Femur (tissue), 1 donor: Measurements from ENCODE around the gene CCDC160.
A peak's percentile ranks its signal among the peaks of the same experiment; 100 is the strongest.
"Not testable (repeated sequence)": the region's sequence is repeated elsewhere in the genome, so short reads cannot be mapped to it uniquely, and the experiment has no call there.

Experiments
- DNase-seq: peaks from one replicate; pipeline ENCODE4 v3.0.0-alpha.2; 2017

The CCDC160 gene

GRCh38 chrX:134236626-134237614 is at the start of gene CCDC160:
TSS of gene CCDC160 (plus strand) at chrX:134237182. CDS start at chrX:134244801, 7,619 bp downstream.
- DNase-seq: peak; percentile 61

- no peak for DNase-seq
Measured at GRCh38 chrX:134191281-134191680, 45.7 kb upstream of the CCDC160 start.

GRCh38 chrX:134194915-134195314 is 42.1 kb upstream of the CCDC160 start:
- no peak for DNase-seq

GRCh38 chrX:134202561-134202960 is 34.4 kb upstream of the CCDC160 start:
- DNase-seq: no peak

GRCh38 chrX:134206221-134206620 is 30.8 kb upstream of the CCDC160 start:
- DNase-seq: no peak

- DNase-seq: no peak
Measured at GRCh38 chrX:134210465-134210864, 26.5 kb upstream of the CCDC160 start.

GRCh38 chrX:134235236-134235635 is 1.7 kb upstream of the CCDC160 start:
- DNase-seq: no peak

- DNase-seq: not testable (repeated sequence)
Measured at GRCh38 chrX:134238144-134238543, 1.2 kb downstream of the CCDC160 start.

GRCh38 chrX:134239016-134239415 is 2.0 kb downstream of the CCDC160 start:
- DNase-seq: no peak

- DNase-seq: no peak
Measured at GRCh38 chrX:134240209-134240608, 3.2 kb downstream of the CCDC160 start.

- DNase-seq: no peak
Measured at GRCh38 chrX:134241960-134242619, 5.1 kb downstream of the CCDC160 start.

GRCh38 chrX:134244043-134244442 is 7.1 kb downstream of the CCDC160 start:
- no peak for DNase-seq

GRCh38 chrX:134246282-134246681 is 9.3 kb downstream of the CCDC160 start:
- no peak for DNase-seq

- no peak for DNase-seq
Measured at GRCh38 chrX:134247492-134247891, 10.5 kb downstream of the CCDC160 start.

GRCh38 chrX:134249241-134249640 is 12.3 kb downstream of the CCDC160 start:
- DNase-seq: no peak

GRCh38 chrX:134251241-134251640 is 14.3 kb downstream of the CCDC160 start:
- no peak for DNase-seq

- DNase-seq: no peak
Measured at GRCh38 chrX:134254511-134254910, 17.5 kb downstream of the CCDC160 start.

GRCh38 chrX:134255555-134255954 is 18.6 kb downstream of the CCDC160 start:
- DNase-seq: no peak

- no peak for DNase-seq
Measured at GRCh38 chrX:134256684-134257083, 19.7 kb downstream of the CCDC160 start.

GRCh38 chrX:134258202-134258601 is 21.2 kb downstream of the CCDC160 start:
- DNase-seq: no peak

- not testable (repeated sequence) for DNase-seq
Measured at GRCh38 chrX:134285934-134286333, 49.0 kb downstream of the CCDC160 start.

- DNase-seq: peak; percentile 28
Measured at GRCh38 chrX:134287346-134287745, 50.4 kb downstream of the CCDC160 start.

GRCh38 chrX:134294548-134294947 is 57.6 kb downstream of the CCDC160 start:
- no peak for DNase-seq
